Limb (tissue), 2 donors: ENCODE data around the gene ZC3H14.
"Not testable (repeated sequence)": the region's sequence is repeated elsewhere in the genome, so short reads cannot be mapped to it uniquely, and the experiment has no call there.

Experiments used
- DNase-seq, 2 donors: peaks; one replicate each; pipeline ENCODE4 v3.0.0-alpha.2; 2016; ENCODE audit errors: extremely low spot score in 2 of 2

The ZC3H14 gene

GRCh38 chr14:88562831-88563686 is at the start of gene ZC3H14:
Gene ZC3H14, plus strand, starts transcription at chr14:88563037. Its CDS starts 97 bp downstream, at chr14:88563134.
- DNase-seq: peak; percentile 93 to 94

GRCh38 chr14:88515499-88516221 is 47.2 kb upstream of the ZC3H14 start:
- DNase-seq: no peak

GRCh38 chr14:88516861-88517357 is 45.9 kb upstream of the ZC3H14 start:
- DNase-seq: no peak

- no peak for DNase-seq
Measured at GRCh38 chr14:88518592-88519512, 44.0 kb upstream of the ZC3H14 start.

GRCh38 chr14:88519907-88520306 is 42.9 kb upstream of the ZC3H14 start:
- DNase-seq: no peak

- DNase-seq: no peak
Measured at GRCh38 chr14:88521818-88522217, 41.0 kb upstream of the ZC3H14 start.

- DNase-seq: no peak
Measured at GRCh38 chr14:88522393-88522792, 40.4 kb upstream of the ZC3H14 start.

GRCh38 chr14:88529889-88530288 is 32.9 kb upstream of the ZC3H14 start:
- not testable (repeated sequence) for DNase-seq

GRCh38 chr14:88533064-88533602 is 29.7 kb upstream of the ZC3H14 start:
- no peak for DNase-seq

GRCh38 chr14:88535149-88535548 is 27.7 kb upstream of the ZC3H14 start:
- DNase-seq: no peak

- DNase-seq: no peak
Measured at GRCh38 chr14:88535813-88536212, 27.0 kb upstream of the ZC3H14 start.

GRCh38 chr14:88541324-88541723 is 21.5 kb upstream of the ZC3H14 start:
- DNase-seq: no peak

GRCh38 chr14:88542857-88543795 is 19.7 kb upstream of the ZC3H14 start:
- DNase-seq: no peak

GRCh38 chr14:88545256-88545655 is 17.6 kb upstream of the ZC3H14 start:
- no peak for DNase-seq

- DNase-seq: no peak
Measured at GRCh38 chr14:88546621-88547385, 16.0 kb upstream of the ZC3H14 start.

- no peak for DNase-seq
Measured at GRCh38 chr14:88547386-88547780, 15.5 kb upstream of the ZC3H14 start.

GRCh38 chr14:88550078-88550477 is 12.8 kb upstream of the ZC3H14 start:
- no peak for DNase-seq

- peak; percentile 74 to 90 for DNase-seq
Measured at GRCh38 chr14:88551094-88551870, 11.6 kb upstream of the ZC3H14 start.
